ENCODE data around the gene MTTP.
A peak's percentile ranks its signal among the peaks of the same experiment; 100 is the strongest.
"Not testable (repeated sequence)": the region's sequence is repeated elsewhere in the genome, so short reads cannot be mapped to it uniquely, and the experiment has no call there.

Gene MTTP

GRCh38 chr4:99574530-99575324 lies at the start of gene MTTP:
Gene MTTP (plus strand): TSS chr4:99574824. CDS start chr4:99574910, 86 bp downstream.
- peak within 1 kb of the TSS; percentile 7 to 51 for H3K9ac ChIP-seq (ENCODE audit: low read length in 2 of 2)
- peak within 1 kb of the TSS; percentile 78 for H3K27ac ChIP-seq (ENCODE audit: low read length)
- H3K4me1 ChIP-seq (ENCODE audit: control insufficient read depth, insufficient read depth, low read length), result peaks cover 5% of the 10 kb centered on the region
- H3K4me3 ChIP-seq (ENCODE audit: low read length in 2 of 2), result peak within 1 kb of the TSS; percentile 0 to 69
- no peaks in the 10 kb centered on the region for H3K36me3 ChIP-seq (ENCODE audit: control insufficient read depth in 2 of 2, insufficient read depth in 2 of 2, low read length in 2 of 2)
- no peaks in the 10 kb centered on the region for H3K27me3 ChIP-seq (ENCODE audit: control insufficient read depth in 1 of 2, insufficient read depth in 2 of 2, low read length in 2 of 2)
- H3K9me3 ChIP-seq (ENCODE audit: control insufficient read depth in 2 of 2, low read length in 2 of 2), result no peaks in the 10 kb centered on the region

- Histone ChIP-seq H3K4me3 (ENCODE audit: low read length in 2 of 2) (no peak overlapping the region), H3K27ac (ENCODE audit: low read length) (no peak overlapping the region), H3K9me3 (ENCODE audit: control insufficient read depth in 2 of 2, low read length in 2 of 2) (peaks cover 2% of the 10 kb centered on the region in 2 donors), H3K36me3 (ENCODE audit: control insufficient read depth in 2 of 2, insufficient read depth in 2 of 2, low read length in 2 of 2) (no peaks in the 10 kb centered on the region), H3K4me1 (ENCODE audit: control insufficient read depth, insufficient read depth, low read length) (no peaks in the 10 kb centered on the region), H3K9ac (ENCODE audit: low read length in 2 of 2) (no peak overlapping the region), H3K27me3 (ENCODE audit: control insufficient read depth in 1 of 2, insufficient read depth in 2 of 2, low read length in 2 of 2) (no peaks in the 10 kb centered on the region)
These were observed 45.4 kb upstream of the MTTP start for GRCh38 chr4:99529228-99529627.

GRCh38 chr4:99529956-99530355 lies 44.7 kb upstream of the MTTP start:
- Histone ChIP-seq H3K4me1 (ENCODE audit: control insufficient read depth, insufficient read depth, low read length) (no peaks in the 10 kb centered on the region), H3K27ac (ENCODE audit: low read length) (no peak overlapping the region), H3K27me3 (ENCODE audit: control insufficient read depth in 1 of 2, insufficient read depth in 2 of 2, low read length in 2 of 2) (no peaks in the 10 kb centered on the region), H3K9ac (ENCODE audit: low read length in 2 of 2) (no peak overlapping the region), H3K4me3 (ENCODE audit: low read length in 2 of 2) (no peak overlapping the region), H3K36me3 (ENCODE audit: control insufficient read depth in 2 of 2, insufficient read depth in 2 of 2, low read length in 2 of 2) (no peaks in the 10 kb centered on the region), H3K9me3 (ENCODE audit: control insufficient read depth in 2 of 2, low read length in 2 of 2) (peaks cover 2% of the 10 kb centered on the region in 2 donors)

- not testable (repeated sequence) for H3K4me3 ChIP-seq (ENCODE audit: low read length in 2 of 2); H3K27ac ChIP-seq (ENCODE audit: low read length); H3K9ac ChIP-seq (ENCODE audit: low read length in 2 of 2); H3K9me3 ChIP-seq (ENCODE audit: control insufficient read depth in 2 of 2, low read length in 2 of 2); H3K36me3 ChIP-seq (ENCODE audit: control insufficient read depth in 2 of 2, insufficient read depth in 2 of 2, low read length in 2 of 2); H3K4me1 ChIP-seq (ENCODE audit: control insufficient read depth, insufficient read depth, low read length); H3K27me3 ChIP-seq (ENCODE audit: control insufficient read depth in 1 of 2, insufficient read depth in 2 of 2, low read length in 2 of 2)
These were observed 39.9 kb upstream of the MTTP start for GRCh38 chr4:99534699-99535098.

GRCh38 chr4:99536271-99536670 lies 38.4 kb upstream of the MTTP start:
- Histone ChIP-seq H3K27me3 (ENCODE audit: control insufficient read depth in 1 of 2, insufficient read depth in 2 of 2, low read length in 2 of 2) (no peaks in the 10 kb centered on the region), H3K9me3 (ENCODE audit: control insufficient read depth in 2 of 2, low read length in 2 of 2) (peaks cover 2% of the 10 kb centered on the region in 2 donors), H3K4me1 (ENCODE audit: control insufficient read depth, insufficient read depth, low read length) (no peaks in the 10 kb centered on the region), H3K36me3 (ENCODE audit: control insufficient read depth in 2 of 2, insufficient read depth in 2 of 2, low read length in 2 of 2) (no peaks in the 10 kb centered on the region), H3K4me3 (ENCODE audit: low read length in 2 of 2) (no peak overlapping the region), H3K9ac (ENCODE audit: low read length in 2 of 2) (no peak overlapping the region), H3K27ac (ENCODE audit: low read length) (no peak overlapping the region)

GRCh38 chr4:99536848-99537247 lies 37.8 kb upstream of the MTTP start:
- Histone ChIP-seq H3K9me3 (ENCODE audit: control insufficient read depth in 2 of 2, low read length in 2 of 2) (peaks cover 2% of the 10 kb centered on the region in 2 donors), H3K4me3 (ENCODE audit: low read length in 2 of 2) (no peak overlapping the region), H3K4me1 (ENCODE audit: control insufficient read depth, insufficient read depth, low read length) (no peaks in the 10 kb centered on the region), H3K9ac (ENCODE audit: low read length in 2 of 2) (no peak overlapping the region), H3K36me3 (ENCODE audit: control insufficient read depth in 2 of 2, insufficient read depth in 2 of 2, low read length in 2 of 2) (no peaks in the 10 kb centered on the region), H3K27ac (ENCODE audit: low read length) (no peak overlapping the region), H3K27me3 (ENCODE audit: control insufficient read depth in 1 of 2, insufficient read depth in 2 of 2, low read length in 2 of 2) (no peaks in the 10 kb centered on the region)

GRCh38 chr4:99537674-99538073 lies 37.0 kb upstream of the MTTP start:
- H3K4me1 ChIP-seq (ENCODE audit: control insufficient read depth, insufficient read depth, low read length), result no peaks in the 10 kb centered on the region
- H3K36me3 ChIP-seq (ENCODE audit: control insufficient read depth in 2 of 2, insufficient read depth in 2 of 2, low read length in 2 of 2), result no peaks in the 10 kb centered on the region
- no peaks in the 10 kb centered on the region for H3K27me3 ChIP-seq (ENCODE audit: control insufficient read depth in 1 of 2, insufficient read depth in 2 of 2, low read length in 2 of 2)
- H3K4me3 ChIP-seq (ENCODE audit: low read length in 2 of 2), result no peak overlapping the region
- peaks cover 2% of the 10 kb centered on the region in 2 donors for H3K9me3 ChIP-seq (ENCODE audit: control insufficient read depth in 2 of 2, low read length in 2 of 2)
- H3K9ac ChIP-seq (ENCODE audit: low read length in 2 of 2), result no peak overlapping the region
- H3K27ac ChIP-seq (ENCODE audit: low read length), result no peak overlapping the region

- no peak overlapping the region for H3K27ac ChIP-seq (ENCODE audit: low read length)
- no peak overlapping the region for H3K9ac ChIP-seq (ENCODE audit: low read length in 2 of 2)
- H3K9me3 ChIP-seq (ENCODE audit: control insufficient read depth in 2 of 2, low read length in 2 of 2), result no peaks in the 10 kb centered on the region
- no peaks in the 10 kb centered on the region for H3K4me1 ChIP-seq (ENCODE audit: control insufficient read depth, insufficient read depth, low read length)
- H3K4me3 ChIP-seq (ENCODE audit: low read length in 2 of 2), result no peak overlapping the region
- H3K27me3 ChIP-seq (ENCODE audit: control insufficient read depth in 1 of 2, insufficient read depth in 2 of 2, low read length in 2 of 2), result no peaks in the 10 kb centered on the region
- H3K36me3 ChIP-seq (ENCODE audit: control insufficient read depth in 2 of 2, insufficient read depth in 2 of 2, low read length in 2 of 2), result no peaks in the 10 kb centered on the region
These were observed 34.2 kb upstream of the MTTP start for GRCh38 chr4:99540277-99540939.

GRCh38 chr4:99552872-99553271 lies 21.8 kb upstream of the MTTP start:
- H3K36me3 ChIP-seq (ENCODE audit: control insufficient read depth in 2 of 2, insufficient read depth in 2 of 2, low read length in 2 of 2), result peaks cover 0 to 6% of the 10 kb centered on the region in 2 donors
- H3K4me3 ChIP-seq (ENCODE audit: low read length in 2 of 2), result no peak overlapping the region
- H3K4me1 ChIP-seq (ENCODE audit: control insufficient read depth, insufficient read depth, low read length), result no peaks in the 10 kb centered on the region
- H3K27ac ChIP-seq (ENCODE audit: low read length), result no peak overlapping the region
- no peaks in the 10 kb centered on the region for H3K9me3 ChIP-seq (ENCODE audit: control insufficient read depth in 2 of 2, low read length in 2 of 2)
- H3K27me3 ChIP-seq (ENCODE audit: control insufficient read depth in 1 of 2, insufficient read depth in 2 of 2, low read length in 2 of 2), result no peaks in the 10 kb centered on the region
- no peak overlapping the region for H3K9ac ChIP-seq (ENCODE audit: low read length in 2 of 2)

GRCh38 chr4:99563310-99564186 lies 11.1 kb upstream of the MTTP start, which contains the start of gene TRMT10A:
Gene TRMT10A (minus strand): TSS chr4:99564039. CDS start chr4:99559338, 4,701 bp downstream.
- H3K4me1 ChIP-seq (ENCODE audit: control insufficient read depth, insufficient read depth, low read length), result no peaks in the 10 kb centered on the region
- H3K36me3 ChIP-seq (ENCODE audit: control insufficient read depth in 2 of 2, insufficient read depth in 2 of 2, low read length in 2 of 2), result no peaks in the 10 kb centered on the region
- no peaks in the 10 kb centered on the region for H3K9me3 ChIP-seq (ENCODE audit: control insufficient read depth in 2 of 2, low read length in 2 of 2)
- peak within 1 kb of the TSS; percentile 97 for H3K27ac ChIP-seq (ENCODE audit: low read length)
- peak within 1 kb of the TSS; percentile 83 to 95 for H3K4me3 ChIP-seq (ENCODE audit: low read length in 2 of 2)
- H3K27me3 ChIP-seq (ENCODE audit: control insufficient read depth in 1 of 2, insufficient read depth in 2 of 2, low read length in 2 of 2), result no peaks in the 10 kb centered on the region
- peak within 1 kb of the TSS; percentile 94 to 97 for H3K9ac ChIP-seq (ENCODE audit: low read length in 2 of 2)
